Epithelial cell of esophagus (primary cell): ENCODE results near the gene ZKSCAN4.

Experiments used
- DNase-seq: peaks from one replicate; pipeline ENCODE4 v3.0.0; 2010; ENCODE audit warnings: low read depth
- H3K4me3 ChIP-seq: 2 replicates; pipeline ENCODE4 v1.5.1; 2011; ENCODE audit warnings: mild to moderate bottlenecking, low read length, control low read depth
- TF ChIP-seq, protein P1 (sequence below): IDR thresholded peaks from 2 replicates; pipeline ENCODE4 v1.5.1; 2011; ENCODE audit warnings: low read depth, mild to moderate bottlenecking, low read length, control low read depth, inconsistent platforms; ENCODE audit not compliant: insufficient read depth; ENCODE audit errors: missing control alignments

ZKSCAN4 gene

DNA sequence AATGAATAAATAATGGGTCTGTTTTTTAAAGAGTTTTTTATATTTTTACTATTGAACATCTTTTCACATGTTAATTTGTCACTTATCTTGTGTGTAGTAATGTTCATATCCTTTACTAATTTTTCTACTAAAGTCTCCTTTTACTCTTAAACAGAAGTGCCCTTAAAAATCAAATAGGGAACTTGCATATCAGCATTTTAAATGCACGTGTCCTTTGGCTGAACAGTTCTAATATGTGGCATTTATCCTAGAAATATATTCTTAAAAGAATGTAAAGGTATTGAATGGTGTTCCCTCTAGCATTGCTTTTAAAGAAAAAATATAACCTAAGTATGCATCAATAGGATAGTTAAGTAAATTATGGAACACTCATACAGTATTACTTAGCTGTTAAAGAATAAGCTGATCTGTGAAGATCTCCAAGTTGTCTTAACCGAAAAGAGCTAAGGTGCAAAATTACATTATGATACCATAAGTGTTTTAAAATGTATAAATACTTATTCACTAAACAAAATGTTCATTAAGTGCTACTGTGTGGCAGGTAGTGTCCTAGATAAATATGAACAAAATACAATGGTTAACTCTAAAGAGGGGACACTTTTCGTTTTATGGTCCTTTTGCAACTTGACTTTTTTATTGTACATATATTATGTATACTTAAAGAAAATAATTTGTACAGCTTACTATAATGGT is 28.7 kb upstream of the ZKSCAN4 start:
- H3K4me3 ChIP-seq: peak overlapping the region; percentile 65
- TF ChIP-seq, protein P1, sequence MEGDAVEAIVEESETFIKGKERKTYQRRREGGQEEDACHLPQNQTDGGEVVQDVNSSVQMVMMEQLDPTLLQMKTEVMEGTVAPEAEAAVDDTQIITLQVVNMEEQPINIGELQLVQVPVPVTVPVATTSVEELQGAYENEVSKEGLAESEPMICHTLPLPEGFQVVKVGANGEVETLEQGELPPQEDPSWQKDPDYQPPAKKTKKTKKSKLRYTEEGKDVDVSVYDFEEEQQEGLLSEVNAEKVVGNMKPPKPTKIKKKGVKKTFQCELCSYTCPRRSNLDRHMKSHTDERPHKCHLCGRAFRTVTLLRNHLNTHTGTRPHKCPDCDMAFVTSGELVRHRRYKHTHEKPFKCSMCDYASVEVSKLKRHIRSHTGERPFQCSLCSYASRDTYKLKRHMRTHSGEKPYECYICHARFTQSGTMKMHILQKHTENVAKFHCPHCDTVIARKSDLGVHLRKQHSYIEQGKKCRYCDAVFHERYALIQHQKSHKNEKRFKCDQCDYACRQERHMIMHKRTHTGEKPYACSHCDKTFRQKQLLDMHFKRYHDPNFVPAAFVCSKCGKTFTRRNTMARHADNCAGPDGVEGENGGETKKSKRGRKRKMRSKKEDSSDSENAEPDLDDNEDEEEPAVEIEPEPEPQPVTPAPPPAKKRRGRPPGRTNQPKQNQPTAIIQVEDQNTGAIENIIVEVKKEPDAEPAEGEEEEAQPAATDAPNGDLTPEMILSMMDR: no peak
- no peak for DNase-seq

DNA sequence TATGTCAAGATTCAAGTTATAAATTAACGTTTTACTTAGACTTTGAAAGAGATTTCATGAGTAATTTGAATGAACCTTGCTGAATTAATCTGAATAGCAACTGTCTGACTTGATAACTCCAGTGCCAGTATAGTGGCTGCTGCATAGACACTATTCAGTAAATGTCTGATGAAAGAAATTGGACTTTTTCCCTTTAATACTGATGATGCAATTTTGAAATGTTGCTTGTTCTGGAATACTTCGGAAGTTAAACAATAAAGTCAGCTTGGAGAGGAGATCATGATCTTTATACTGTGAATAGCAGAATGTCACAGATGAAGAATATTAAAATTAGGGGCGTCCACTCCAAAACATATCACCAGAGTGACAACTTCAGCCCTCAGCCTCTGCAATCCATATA is 25.7 kb upstream of the ZKSCAN4 start:
- no peak overlapping the region for H3K4me3 ChIP-seq
- TF ChIP-seq, protein P1: no peak
- no peak for DNase-seq

DNA sequence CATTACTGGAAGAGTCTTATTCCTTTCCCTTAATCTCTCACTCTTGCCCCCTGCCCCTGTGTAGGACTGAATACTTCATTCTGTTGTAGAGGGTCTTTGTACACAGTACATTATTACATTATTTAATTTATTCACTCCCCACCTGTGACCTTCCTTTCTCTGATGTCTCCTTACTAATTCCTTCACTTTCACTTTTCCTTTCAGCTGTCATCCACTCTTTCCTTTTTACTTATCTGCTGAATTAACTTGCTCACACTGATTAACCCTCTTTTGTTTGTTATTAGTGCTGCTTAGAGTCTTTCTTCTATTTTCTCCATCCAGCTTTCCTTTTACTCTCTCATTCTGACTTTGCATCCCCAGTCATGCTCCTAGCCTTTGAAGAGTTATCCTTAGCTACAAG is 22.8 kb upstream of the ZKSCAN4 start:
- TF ChIP-seq, protein P1: no peak
- no peak overlapping the region for H3K4me3 ChIP-seq
- DNase-seq: no peak

DNA sequence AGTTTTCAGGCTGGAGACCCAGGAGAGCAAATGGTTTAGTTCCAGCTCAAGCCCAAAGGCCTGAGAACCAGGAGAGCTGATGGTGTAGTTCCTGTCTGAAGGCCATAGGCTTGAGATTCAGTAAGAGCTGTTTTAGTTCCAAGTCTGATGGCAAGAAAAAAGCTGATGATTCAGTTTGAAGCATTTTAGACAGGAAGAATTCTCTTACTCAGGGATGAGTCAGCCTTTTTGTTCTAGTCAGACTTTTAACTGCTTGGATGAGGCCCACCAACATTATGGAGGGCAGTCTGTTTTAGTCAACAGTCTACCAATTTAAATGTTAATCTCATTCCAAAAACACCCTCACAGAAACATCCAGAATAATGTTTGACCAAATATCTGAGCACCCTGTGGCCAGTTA is 17.4 kb upstream of the ZKSCAN4 start:
- H3K4me3 ChIP-seq: no peak overlapping the region
- TF ChIP-seq, protein P1: no peak
- peak; percentile 86 for DNase-seq

DNA sequence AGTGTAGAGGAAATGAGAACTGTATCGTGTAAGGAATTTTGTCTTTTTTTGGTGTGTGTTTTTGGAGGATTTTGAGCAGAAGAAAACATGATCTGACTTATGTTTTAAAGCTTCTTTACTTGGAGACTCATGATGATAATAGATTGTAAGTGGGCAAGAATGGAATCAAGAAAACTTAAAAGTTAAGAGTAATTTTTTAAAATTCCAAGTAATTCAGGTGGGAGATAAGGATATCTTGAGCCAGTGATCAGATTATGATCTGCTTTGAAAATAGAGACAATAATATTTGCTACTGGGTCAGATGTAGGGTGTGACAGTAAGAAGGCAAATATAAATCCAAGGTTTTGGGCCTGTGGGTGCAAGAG is 15.6 kb upstream of the ZKSCAN4 start:
- DNase-seq: no peak

DNA sequence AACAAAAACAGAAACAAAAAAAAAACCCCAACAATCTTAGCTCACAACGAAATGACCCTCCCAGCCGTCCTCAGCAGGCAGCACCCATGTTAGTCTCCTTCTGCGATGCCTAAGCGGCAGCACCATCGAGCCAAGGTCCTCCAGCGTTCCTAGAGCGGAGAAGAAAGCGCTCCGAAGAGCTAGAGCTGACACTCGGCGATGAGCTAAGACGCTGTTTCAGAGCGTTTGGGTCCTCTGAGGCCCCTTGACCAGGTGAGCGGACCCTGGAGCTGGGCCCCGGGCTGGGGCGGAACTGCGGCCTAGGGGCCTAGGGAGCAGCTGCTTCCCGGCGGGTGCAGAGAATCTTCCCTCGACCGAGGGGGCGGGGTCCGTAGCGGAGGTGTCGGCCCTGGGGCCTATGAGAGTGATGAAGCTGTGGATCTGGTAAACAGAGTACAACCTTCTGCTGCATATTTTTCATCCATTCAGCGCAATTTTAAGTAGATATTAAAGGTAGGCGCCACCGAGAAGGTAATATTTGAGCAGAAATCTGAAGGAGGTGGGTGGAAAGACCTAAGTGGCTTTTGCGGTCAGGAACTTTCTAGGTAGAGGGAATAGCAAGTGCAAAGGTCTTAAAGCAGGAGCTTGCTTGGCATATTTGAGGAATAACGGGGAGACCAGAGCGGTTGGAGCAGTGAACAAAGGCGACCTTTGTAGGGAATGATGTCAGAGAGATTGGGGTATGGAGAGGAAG is 15.1 kb upstream of the ZKSCAN4 start, which contains the start of gene ZSCAN26:
Gene ZSCAN26, plus strand, starts transcription at position 182 of the 733 bp plus-strand sequence. CDS start 4,777 bp downstream, outside the sequence.
- H3K4me3 ChIP-seq: peak within 1 kb of the TSS; percentile 81
- peak; percentile 89 for DNase-seq
- TF ChIP-seq, protein P1: no peak

More for the DNA sequence above, 15.6 kb upstream of the ZKSCAN4 start:
- peak overlapping the region; percentile 81 for H3K4me3 ChIP-seq
- TF ChIP-seq, protein P1: no peak
